A673 (cell line): ENCODE measurements around the gene DPPA5. TPM values are rescaled to one million over a fixed set of nuclear protein-coding genes. Genes with fewer than 3 reads are reported as not detected.

ENCODE experiments used
- BruUV-seq: library from RNA; stranded (reverse); fragments of 400-500 nt; replicated peaks from 2 replicates; lab custom pipeline; 2021; lab: Mats Ljungman, UMichigan
- CTCF ChIA-PET: fragments of 300-600 bp; sonication (Branson Sonifier 250); formaldehyde crosslinking; loops from one replicate; lab custom pipeline; 2022; ENCODE audit warnings: antibody characterized with exemption; lab: Charles Lee
- POLR2A ChIA-PET: fragments of 300-600 bp; sonication (Branson Sonifier 250); formaldehyde crosslinking; loops from one replicate; lab custom pipeline; 2022; ENCODE audit warnings: antibody characterized with exemption; ENCODE audit not compliant: low non-redundant PET; lab: Charles Lee
- DNase-seq: peaks from one replicate; pipeline ENCODE4 v3.0.0-alpha.2; 2015; ENCODE audit warnings: low spot score
- H3K27ac ChIP-seq: fragments of 200-600 bp; sonication (generic); 2 replicates; pipeline ENCODE4 v1.5.1; 2016; ENCODE audit warnings: mixed run types, low read depth, mild to moderate bottlenecking, mixed read lengths, antibody characterized with exemption, low read length; ENCODE audit not compliant: poor library complexity, severe bottlenecking
- H3K27me3 ChIP-seq: fragments of 200-600 bp; sonication (generic); replicated peaks from 2 replicates; pipeline ENCODE4 v1.6.1; 2017; ENCODE audit warnings: mixed run types, low read depth, mild to moderate bottlenecking, mixed read lengths, antibody characterized with exemption, low read length; ENCODE audit not compliant: insufficient read depth, poor library complexity
- H3K36me3 ChIP-seq: fragments of 200-600 bp; sonication (generic); 2 replicates; pipeline ENCODE4 v1.6.1; 2016; ENCODE audit warnings: mixed run types, mild to moderate bottlenecking, mixed read lengths, antibody characterized with exemption, low read length; ENCODE audit not compliant: insufficient read depth, poor library complexity, severe bottlenecking
- H3K4me1 ChIP-seq: fragments of 200-600 bp; sonication (generic); 2 replicates; pipeline ENCODE4 v1.6.1; 2017; ENCODE audit warnings: mixed run types, mild to moderate bottlenecking, mixed read lengths, antibody characterized with exemption, low read length; ENCODE audit not compliant: insufficient read depth, poor library complexity, severe bottlenecking
- H3K4me3 ChIP-seq: fragments of 200-600 bp; sonication (generic); 2 replicates; pipeline ENCODE4 v1.5.1; 2016; ENCODE audit warnings: low read depth, mixed run types, mild to moderate bottlenecking, mixed read lengths, low read length; ENCODE audit not compliant: poor library complexity, severe bottlenecking
- H3K9me3 ChIP-seq: fragments of 200-600 bp; sonication (generic); 2 replicates; pipeline ENCODE4 v1.6.1; 2016; ENCODE audit warnings: mixed run types, low read depth, mild to moderate bottlenecking, mixed read lengths, antibody characterized with exemption, low read length; ENCODE audit not compliant: poor library complexity, severe bottlenecking
- CTCF ChIP-seq: fragments of 300-800, 200-600 bp; sonication (generic); conservative IDR thresholded peaks from 2 replicates; pipeline ENCODE4 v1.5.1; 2017; ENCODE audit warnings: low read depth, mild to moderate bottlenecking, antibody characterized with exemption, low read length, moderate library complexity, mixed read lengths
- EZH2 ChIP-seq: fragments of 200-600 bp; sonication (generic); IDR thresholded peaks from 2 replicates; pipeline ENCODE4 v1.6.1; 2017; ENCODE audit warnings: borderline replicate concordance, low read depth, mild to moderate bottlenecking, mixed read lengths, antibody characterized with exemption, low read length; ENCODE audit not compliant: poor library complexity, severe bottlenecking
- intact Hi-C: fragments of 100-400 bp; cut with micrococcal nuclease; formaldehyde crosslinking; loops from one replicate; pipeline ENCODE4 v1.10.0; 2022; ENCODE audit not compliant: unreplicated experiment
- total RNA-seq: library from RNA; stranded (reverse); gene quantifications from 2 replicates; pipeline ENCODE4 v1.2.3, GENCODE V29; 2021

DPPA5 gene
- total RNA-seq, 1 experiment from 2014 or later: not detected

DNA sequence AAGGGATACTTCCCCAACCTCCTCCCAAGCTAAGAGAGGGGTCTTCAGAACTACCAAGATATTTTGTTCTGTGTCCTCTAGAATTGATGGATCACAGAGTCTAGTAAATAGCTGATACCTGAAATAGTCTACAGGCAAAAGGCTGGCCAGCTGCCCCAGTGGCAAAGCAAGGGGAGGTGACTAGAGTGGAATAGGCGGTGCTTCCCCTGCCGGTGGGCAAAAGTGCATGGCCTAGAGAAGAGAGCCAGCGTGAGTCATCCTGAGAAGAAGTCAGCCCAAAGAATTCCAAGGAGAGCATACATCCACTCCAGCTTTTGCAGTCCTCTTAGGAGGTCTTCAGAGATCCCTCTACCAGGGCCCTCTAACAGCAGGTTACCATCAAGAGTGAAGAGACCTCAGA, 14.7 kb downstream of the DPPA5 start:
- Histone ChIP-seq H3K4me3 (no peak overlapping the region), H3K36me3 (no peaks in the 10 kb centered on the region), H3K9me3 (no peaks in the 10 kb centered on the region), H3K27ac (no peak overlapping the region), H3K4me1 (no peaks in the 10 kb centered on the region), H3K27me3 (no peaks in the 10 kb centered on the region)
- ChIA-PET CTCF (no interaction called here), POLR2A (no interaction called here)
- no peak for DNase-seq
- TF ChIP-seq CTCF (no peak), EZH2 (no peak)
- no TSS peak for BruUV-seq
- intact Hi-C loops: no loop called here

DNA sequence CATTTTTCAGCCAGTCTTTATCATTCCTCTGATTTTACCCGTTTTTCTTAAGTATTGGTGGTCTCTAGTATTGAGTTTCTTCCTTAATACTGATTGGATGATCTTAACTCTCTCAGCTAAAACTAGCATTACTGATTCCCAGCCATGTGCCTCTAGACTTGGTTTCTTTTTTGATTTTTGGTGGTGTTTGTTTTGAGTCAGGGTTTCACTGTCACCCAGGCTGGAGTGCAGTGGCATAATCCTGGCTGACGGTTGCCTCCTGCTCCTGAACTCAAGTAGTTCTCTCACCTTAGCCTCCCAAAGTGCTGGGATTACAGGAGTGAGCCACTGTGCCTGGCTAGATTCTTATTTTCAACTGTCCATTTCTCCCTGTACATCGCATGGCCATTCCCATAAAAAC, 24.9 kb downstream of the DPPA5 start:
- Histone ChIP-seq H3K27me3 (no peaks in the 10 kb centered on the region), H3K4me3 (no peak overlapping the region), H3K27ac (no peak overlapping the region), H3K36me3 (no peaks in the 10 kb centered on the region), H3K9me3 (no peaks in the 10 kb centered on the region), H3K4me1 (no peaks in the 10 kb centered on the region)
- ChIA-PET POLR2A (no interaction called here), CTCF (no interaction called here)
- TF ChIP-seq EZH2 (no peak), CTCF (no peak)
- BruUV-seq: no TSS peak
- no peak for DNase-seq
- intact Hi-C loops: loop anchor here (5.0 to 10.0 kb wide), 4 partner anchors 42 to 1797 kb away; no protein-coding TSS in a partner anchor

DNA sequence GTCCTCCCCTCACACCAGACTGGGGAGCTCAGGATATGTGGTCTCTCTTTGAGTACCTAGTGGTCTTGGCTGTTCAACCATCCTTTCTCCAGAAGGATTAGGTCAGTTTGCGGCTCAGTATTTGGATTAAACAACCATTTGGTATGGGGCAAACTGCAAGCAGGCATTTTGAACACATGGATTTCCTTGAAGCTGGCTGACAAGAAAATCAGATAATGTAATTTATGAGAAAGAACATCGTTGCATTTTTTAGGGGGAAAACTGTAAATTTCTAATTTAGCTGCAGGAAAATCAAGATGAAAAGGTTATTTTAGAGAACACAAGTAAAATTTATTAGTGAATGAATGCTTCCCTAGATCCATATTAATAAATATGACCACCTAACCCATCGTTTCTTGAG, 25.3 kb downstream of the DPPA5 start:
- Histone ChIP-seq H3K9me3 (no peaks in the 10 kb centered on the region), H3K27me3 (no peaks in the 10 kb centered on the region), H3K4me3 (no peak overlapping the region), H3K36me3 (no peaks in the 10 kb centered on the region), H3K27ac (no peak overlapping the region), H3K4me1 (no peaks in the 10 kb centered on the region)
- no TSS peak for BruUV-seq
- intact Hi-C loops: loop anchor here (5.0 to 10.0 kb wide), 4 partner anchors 41 to 1796 kb away; no protein-coding TSS in a partner anchor
- DNase-seq: no peak
- POLR2A ChIA-PET: interaction anchor here (0.6 kb wide), 1 partner anchor 869 kb away, joined by 3 read pairs; no protein-coding TSS in a partner anchor
- TF ChIP-seq EZH2 (no peak), CTCF (no peak)
- CTCF ChIA-PET: no interaction called here
